Neural cell (in vitro differentiated cells): ENCODE measurements around the gene LUC7L. TPM values are rescaled to one million over a fixed set of nuclear protein-coding genes. Genes with fewer than 3 reads are reported as not detected.

Source experiments
- H2AFZ ChIP-seq: fragments of 200-600, 300-800 bp; sonication (generic), shearing (Covaris generic); 2 replicates; pipeline ENCODE4 v1.6.0; 2014; ENCODE audit warnings: low read depth, mild to moderate bottlenecking, antibody characterized with exemption, low read length, moderate library complexity
- H3F3A ChIP-seq: fragments of 200-600 bp; shearing (Covaris generic); 2 replicates; pipeline ENCODE4 v1.6.1; 2016; ENCODE audit warnings: mild to moderate bottlenecking, moderate library complexity, mixed read lengths, antibody characterized with exemption, low read length; ENCODE audit not compliant: insufficient read depth, poor library complexity, severe bottlenecking
- H3K27ac ChIP-seq: fragments of 200-600, 300-800 bp; sonication (generic), shearing (Covaris generic); 2 replicates; pipeline ENCODE4 v1.5.1; 2014; ENCODE audit warnings: mild to moderate bottlenecking, low read length, moderate library complexity
- H3K27me3 ChIP-seq: fragments of 300-800, 200-600 bp; sonication (generic), shearing (Covaris generic); 2 replicates; pipeline ENCODE4 v1.6.0; 2014; ENCODE audit warnings: mild to moderate bottlenecking, low read depth, low read length, moderate library complexity; ENCODE audit not compliant: insufficient read depth
- H3K36me3 ChIP-seq: fragments of 300-800, 200-600 bp; sonication (generic), shearing (Covaris generic); 2 replicates; pipeline ENCODE4 v1.5.1; 2014; ENCODE audit warnings: mild to moderate bottlenecking, antibody characterized with exemption, low read length, moderate library complexity; ENCODE audit not compliant: insufficient read depth
- H3K4me2 ChIP-seq: fragments of 300-800, 200-600 bp; sonication (generic), shearing (Covaris generic); 2 replicates; pipeline ENCODE4 v1.6.0; 2014; ENCODE audit warnings: mild to moderate bottlenecking, low read length
- H3K4me3 ChIP-seq: fragments of 300-800, 200-600 bp; sonication (generic), shearing (Covaris generic); 2 replicates; pipeline ENCODE4 v1.5.1; 2014; ENCODE audit warnings: mild to moderate bottlenecking, low read length, moderate library complexity
- H3K79me2 ChIP-seq: fragments of 200-600 bp; shearing (Covaris generic); replicated peaks from 2 replicates; pipeline ENCODE4 v1.6.0; 2014; ENCODE audit warnings: mild to moderate bottlenecking, low read length, moderate library complexity; ENCODE audit not compliant: insufficient read depth
- H3K9ac ChIP-seq: fragments of 300-800, 200-600 bp; sonication (generic), shearing (Covaris generic); 2 replicates; pipeline ENCODE4 v1.6.1; 2016; ENCODE audit warnings: mild to moderate bottlenecking, low read length, mixed read lengths
- H3K9me2 ChIP-seq: fragments of 200-600 bp; shearing (Covaris generic); 2 replicates; pipeline ENCODE4 v1.6.1; 2016; ENCODE audit warnings: mild to moderate bottlenecking, low read length, mixed read lengths; ENCODE audit not compliant: insufficient read depth
- H3K9me3 ChIP-seq: fragments of 200-600, 300-800 bp; sonication (generic), shearing (Covaris generic); 2 replicates; pipeline ENCODE4 v1.6.1; 2016; ENCODE audit warnings: mild to moderate bottlenecking, mixed run types, low read length, moderate library complexity, mixed read lengths
- H4K20me1 ChIP-seq: fragments of 200-600 bp; shearing (Covaris generic); 2 replicates; pipeline ENCODE4 v1.6.1; 2016; ENCODE audit warnings: mild to moderate bottlenecking, mixed run types; ENCODE audit not compliant: insufficient read depth
- EP300 ChIP-seq: fragments of 450-650 bp; conservative IDR thresholded peaks from 2 replicates; pipeline ENCODE4 v1.6.1; 2014; ENCODE audit warnings: antibody characterized with exemption, mild to moderate bottlenecking, moderate library complexity; ENCODE audit not compliant: poor library complexity, severe bottlenecking
- EZH2 ChIP-seq: fragments of 200-600, 300-800 bp; shearing (Covaris generic), sonication (generic); IDR thresholded peaks from 2 replicates; pipeline ENCODE4 v1.6.1; 2014; ENCODE audit warnings: antibody characterized with exemption, low read length, borderline replicate concordance, mild to moderate bottlenecking; ENCODE audit not compliant: insufficient read depth, poor library complexity, severe bottlenecking
- MXI1 ChIP-seq: fragments of 450-650 bp; conservative IDR thresholded peaks from 2 replicates; pipeline ENCODE4 v1.6.1; 2014; ENCODE audit warnings: antibody characterized with exemption, mild to moderate bottlenecking; ENCODE audit not compliant: poor library complexity, severe bottlenecking
- POLR2AphosphoS5 ChIP-seq: IDR thresholded peaks from 2 replicates; pipeline ENCODE4 v1.6.1; 2012
- RAD21 ChIP-seq: fragments of 450-650 bp; conservative IDR thresholded peaks from 2 replicates; pipeline ENCODE4 v1.6.1; 2014; ENCODE audit warnings: antibody characterized with exemption, mild to moderate bottlenecking, moderate library complexity
- SMC3 ChIP-seq: fragments of 450-650 bp; conservative IDR thresholded peaks from 2 replicates; pipeline ENCODE4 v1.6.1; 2014; ENCODE audit warnings: antibody characterized with exemption, mild to moderate bottlenecking, moderate library complexity; ENCODE audit not compliant: poor library complexity
- TAF1 ChIP-seq: IDR thresholded peaks from 2 replicates; pipeline ENCODE4 v1.6.1; 2012; ENCODE audit warnings: low read depth
- polyA plus RNA-seq: library from polyadenylated mRNA; depleted of rRNA; stranded (reverse); fragments of >200 nt; gene quantifications from 2 replicates; pipeline ENCODE4 v1.2.3, GENCODE V29; 2014
- TF ChIP-seq, protein P1 (sequence below): IDR thresholded peaks from 2 replicates; pipeline ENCODE4 v1.6.1; 2012; ENCODE audit warnings: borderline replicate concordance
- TF ChIP-seq, protein P2 (sequence below): fragments of 450-650 bp; IDR thresholded peaks from 2 replicates; pipeline ENCODE4 v1.5.1; 2014; ENCODE audit warnings: antibody characterized with exemption, mild to moderate bottlenecking, moderate library complexity; ENCODE audit not compliant: poor library complexity, severe bottlenecking

Gene LUC7L
- polyA plus RNA-seq, 1 donor from 2014 or later, result 564 TPM

DNA sequence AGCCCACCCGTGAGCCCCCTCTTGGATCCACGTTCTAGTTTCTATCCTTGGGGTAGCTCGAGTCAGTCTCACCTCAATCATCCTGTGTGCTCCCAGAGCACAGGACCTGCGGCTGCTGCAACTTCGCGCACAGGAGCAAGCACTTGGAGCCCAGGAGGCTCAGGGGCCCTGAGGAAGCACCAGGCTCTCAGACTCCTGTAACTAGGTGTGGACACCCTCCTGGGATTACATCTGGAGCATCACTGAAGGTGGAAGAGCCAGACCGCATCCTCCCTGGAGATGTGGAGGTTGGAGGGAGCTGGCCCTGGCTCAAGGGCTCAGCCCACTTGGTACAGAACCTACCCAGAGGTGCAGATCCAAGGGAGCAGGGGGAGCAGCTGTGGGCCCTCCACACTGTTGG is 46.2 kb downstream of the LUC7L start:
- Histone ChIP-seq H2AFZ (no peak overlapping the region), H3K79me2 (no peaks in the 10 kb centered on the region), H3K27me3 (peaks cover 29% of the 10 kb centered on the region), H3K9ac (no peak overlapping the region), H3K9me2 (no peaks in the 10 kb centered on the region), H3K36me3 (no peaks in the 10 kb centered on the region), H3K9me3 (no peaks in the 10 kb centered on the region), H3F3A (no peaks in the 10 kb centered on the region), H3K27ac (no peak overlapping the region), H3K4me3 (no peak overlapping the region), H3K4me2 (no peak overlapping the region), H4K20me1 (no peaks in the 10 kb centered on the region)
- TF ChIP-seq EP300, result no peak
- no peak for TF ChIP-seq EZH2
- TF ChIP-seq MXI1, result no peak
- TF ChIP-seq SMC3, result no peak
- TF ChIP-seq TAF1, result no peak
- TF ChIP-seq, protein P1, sequence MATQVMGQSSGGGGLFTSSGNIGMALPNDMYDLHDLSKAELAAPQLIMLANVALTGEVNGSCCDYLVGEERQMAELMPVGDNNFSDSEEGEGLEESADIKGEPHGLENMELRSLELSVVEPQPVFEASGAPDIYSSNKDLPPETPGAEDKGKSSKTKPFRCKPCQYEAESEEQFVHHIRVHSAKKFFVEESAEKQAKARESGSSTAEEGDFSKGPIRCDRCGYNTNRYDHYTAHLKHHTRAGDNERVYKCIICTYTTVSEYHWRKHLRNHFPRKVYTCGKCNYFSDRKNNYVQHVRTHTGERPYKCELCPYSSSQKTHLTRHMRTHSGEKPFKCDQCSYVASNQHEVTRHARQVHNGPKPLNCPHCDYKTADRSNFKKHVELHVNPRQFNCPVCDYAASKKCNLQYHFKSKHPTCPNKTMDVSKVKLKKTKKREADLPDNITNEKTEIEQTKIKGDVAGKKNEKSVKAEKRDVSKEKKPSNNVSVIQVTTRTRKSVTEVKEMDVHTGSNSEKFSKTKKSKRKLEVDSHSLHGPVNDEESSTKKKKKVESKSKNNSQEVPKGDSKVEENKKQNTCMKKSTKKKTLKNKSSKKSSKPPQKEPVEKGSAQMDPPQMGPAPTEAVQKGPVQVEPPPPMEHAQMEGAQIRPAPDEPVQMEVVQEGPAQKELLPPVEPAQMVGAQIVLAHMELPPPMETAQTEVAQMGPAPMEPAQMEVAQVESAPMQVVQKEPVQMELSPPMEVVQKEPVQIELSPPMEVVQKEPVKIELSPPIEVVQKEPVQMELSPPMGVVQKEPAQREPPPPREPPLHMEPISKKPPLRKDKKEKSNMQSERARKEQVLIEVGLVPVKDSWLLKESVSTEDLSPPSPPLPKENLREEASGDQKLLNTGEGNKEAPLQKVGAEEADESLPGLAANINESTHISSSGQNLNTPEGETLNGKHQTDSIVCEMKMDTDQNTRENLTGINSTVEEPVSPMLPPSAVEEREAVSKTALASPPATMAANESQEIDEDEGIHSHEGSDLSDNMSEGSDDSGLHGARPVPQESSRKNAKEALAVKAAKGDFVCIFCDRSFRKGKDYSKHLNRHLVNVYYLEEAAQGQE, result no peak
- TF ChIP-seq, protein P2, sequence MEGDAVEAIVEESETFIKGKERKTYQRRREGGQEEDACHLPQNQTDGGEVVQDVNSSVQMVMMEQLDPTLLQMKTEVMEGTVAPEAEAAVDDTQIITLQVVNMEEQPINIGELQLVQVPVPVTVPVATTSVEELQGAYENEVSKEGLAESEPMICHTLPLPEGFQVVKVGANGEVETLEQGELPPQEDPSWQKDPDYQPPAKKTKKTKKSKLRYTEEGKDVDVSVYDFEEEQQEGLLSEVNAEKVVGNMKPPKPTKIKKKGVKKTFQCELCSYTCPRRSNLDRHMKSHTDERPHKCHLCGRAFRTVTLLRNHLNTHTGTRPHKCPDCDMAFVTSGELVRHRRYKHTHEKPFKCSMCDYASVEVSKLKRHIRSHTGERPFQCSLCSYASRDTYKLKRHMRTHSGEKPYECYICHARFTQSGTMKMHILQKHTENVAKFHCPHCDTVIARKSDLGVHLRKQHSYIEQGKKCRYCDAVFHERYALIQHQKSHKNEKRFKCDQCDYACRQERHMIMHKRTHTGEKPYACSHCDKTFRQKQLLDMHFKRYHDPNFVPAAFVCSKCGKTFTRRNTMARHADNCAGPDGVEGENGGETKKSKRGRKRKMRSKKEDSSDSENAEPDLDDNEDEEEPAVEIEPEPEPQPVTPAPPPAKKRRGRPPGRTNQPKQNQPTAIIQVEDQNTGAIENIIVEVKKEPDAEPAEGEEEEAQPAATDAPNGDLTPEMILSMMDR, result no peak
- TF ChIP-seq RAD21, result no peak
- no peak for TF ChIP-seq POLR2AphosphoS5

DNA sequence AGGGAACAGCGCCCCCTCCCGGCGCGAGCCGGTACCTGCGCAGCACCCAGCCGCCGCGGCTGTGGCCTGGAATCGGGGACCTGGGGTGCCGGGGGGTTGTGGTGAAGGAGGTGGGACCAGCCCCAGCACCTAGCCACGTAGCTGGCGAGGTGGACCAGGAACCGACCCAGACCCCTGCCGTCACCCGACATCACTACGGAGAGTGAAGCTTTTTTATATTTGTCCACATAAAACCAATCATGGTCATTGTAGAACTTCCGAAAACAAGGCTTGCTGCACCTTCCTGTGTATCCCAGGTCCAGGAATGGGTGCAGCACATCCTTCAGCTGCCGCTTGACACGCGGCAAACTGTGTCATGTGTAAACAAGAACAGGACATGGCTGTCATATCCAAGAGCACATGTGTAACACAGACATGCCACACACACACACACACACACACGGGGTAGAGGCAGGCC is 47.7 kb downstream of the LUC7L start:
- Histone ChIP-seq H3K4me2 (no peak overlapping the region), H3K36me3 (no peaks in the 10 kb centered on the region), H3K9me3 (no peaks in the 10 kb centered on the region), H3F3A (no peaks in the 10 kb centered on the region), H2AFZ (no peak overlapping the region), H3K9me2 (no peaks in the 10 kb centered on the region), H4K20me1 (no peaks in the 10 kb centered on the region), H3K4me3 (peak overlapping the region; percentile 65), H3K27me3 (peaks cover 40% of the 10 kb centered on the region), H3K27ac (no peak overlapping the region), H3K79me2 (no peaks in the 10 kb centered on the region), H3K9ac (no peak overlapping the region)
- TF ChIP-seq MXI1 (no peak), RAD21 (peak; percentile 75), EP300 (no peak), POLR2AphosphoS5 (no peak), TAF1 (no peak), SMC3 (peak; percentile 78)
- TF ChIP-seq, protein P1, result no peak
- TF ChIP-seq, protein P2, result peak; percentile 91
